Keratinocyte (primary cell): ENCODE results near the gene UNC13B. TPM values are rescaled to one million over a fixed set of nuclear protein-coding genes. Genes with fewer than 3 reads are reported as not detected.

Experiments used
- DNase-seq: peaks from one replicate; pipeline ENCODE4 v3.0.0-alpha.2; 2011; ENCODE audit warnings: low read depth, missing footprints, low spot score
- FAIRE-seq: peaks from 2 replicates; lab custom pipeline; 2011; peaks lifted over from hg19 to GRCh38; lab: Jason Lieb, UNC
- H2AFZ ChIP-seq: 2 replicates; pipeline ENCODE4 v1.6.0; 2012; ENCODE audit warnings: low read length, control low read depth, inconsistent platforms; ENCODE audit not compliant: control insufficient read depth
- H3K27ac ChIP-seq: 2 replicates; pipeline ENCODE4 v1.5.1; 2011; ENCODE audit warnings: low read length; ENCODE audit not compliant: control insufficient read depth, insufficient read depth
- H3K27me3 ChIP-seq: 3 replicates; pipeline ENCODE4 v1.6.0; 2011; ENCODE audit warnings: low read length; ENCODE audit not compliant: control insufficient read depth, insufficient read depth; ENCODE audit errors: extremely low read depth
- H3K36me3 ChIP-seq, 2 experiments: 2 replicates in 1 of 2; 3 replicates in 1 of 2; pipeline ENCODE4 v1.5.1; 2011; ENCODE audit warnings: low read length in 2 of 2, mild to moderate bottlenecking in 1 of 2; ENCODE audit not compliant: control insufficient read depth in 2 of 2, insufficient read depth in 2 of 2; ENCODE audit errors: extremely low read depth in 1 of 2
- H3K4me1 ChIP-seq: 3 replicates; pipeline ENCODE4 v1.5.1; 2011; ENCODE audit warnings: low read length; ENCODE audit not compliant: control insufficient read depth, insufficient read depth; ENCODE audit errors: extremely low read depth
- H3K4me2 ChIP-seq: 3 replicates; pipeline ENCODE4 v1.6.0; 2011; ENCODE audit warnings: low read depth, low read length; ENCODE audit not compliant: control insufficient read depth, insufficient read depth; ENCODE audit errors: extremely low read depth
- H3K4me3 ChIP-seq, 3 experiments: fragments of 200-600 bp in 1 of 3; sonication (generic) in 1 of 3; 2 replicates in 2 of 3; 3 replicates in 1 of 3; pipeline ENCODE4 v1.5.1; 2011 to 2016; ENCODE audit warnings: low read length in 3 of 3, mild to moderate bottlenecking in 3 of 3, control low read depth in 2 of 3, inconsistent platforms in 1 of 3, low read depth in 1 of 3, mixed read lengths in 1 of 3, mixed run types in 1 of 3, moderate library complexity in 1 of 3; ENCODE audit not compliant: control insufficient read depth in 2 of 3, insufficient read depth in 2 of 3; ENCODE audit errors: extremely low read depth in 1 of 3
- H3K79me2 ChIP-seq: 2 replicates; pipeline ENCODE4 v1.6.0; 2012; ENCODE audit warnings: low read length; ENCODE audit not compliant: control insufficient read depth, insufficient read depth
- H3K9ac ChIP-seq: 3 replicates; pipeline ENCODE4 v1.6.0; 2011; ENCODE audit warnings: low read length; ENCODE audit not compliant: control insufficient read depth, insufficient read depth; ENCODE audit errors: extremely low read depth
- H3K9me1 ChIP-seq: 3 replicates; pipeline ENCODE4 v1.6.0; 2011; ENCODE audit warnings: low read length; ENCODE audit not compliant: control insufficient read depth, insufficient read depth; ENCODE audit errors: extremely low read depth
- H3K9me3 ChIP-seq: 2 replicates; pipeline ENCODE4 v1.5.1; 2012; ENCODE audit warnings: low read depth, low read length; ENCODE audit not compliant: control insufficient read depth
- H4K20me1 ChIP-seq: 3 replicates; pipeline ENCODE4 v1.6.0; 2011; ENCODE audit warnings: low read length; ENCODE audit not compliant: control insufficient read depth, insufficient read depth; ENCODE audit errors: extremely low read depth
- CTCF ChIP-seq, 3 experiments: IDR thresholded peaks in 1 of 3; conservative IDR thresholded peaks in 1 of 3; optimal IDR thresholded peaks in 1 of 3; 2 replicates in 2 of 3; 3 replicates in 1 of 3; pipeline versions ENCODE3 to v1.5.1; 2011; ENCODE audit warnings: low read length in 3 of 3, mild to moderate bottlenecking in 3 of 3, moderate library complexity in 2 of 3, control low read depth in 1 of 3, inconsistent platforms in 1 of 3; ENCODE audit not compliant: insufficient read depth in 2 of 3; ENCODE audit errors: extremely low read depth in 1 of 3
- EZH2 ChIP-seq: IDR thresholded peaks from one replicate; pipeline ENCODE4 v1.6.1; 2012; ENCODE audit warnings: inconsistent platforms, mild to moderate bottlenecking, low read length, moderate library complexity
- dilution Hi-C: fragments of 300-500 bp; cut with MboI; formaldehyde crosslinking; loops from one replicate; pipeline ENCODE4 v1.7.0; 2020; ENCODE audit warnings: low sequenced_read_pairs; ENCODE audit not compliant: extremely low pct_ligation_motif_present
- polyA plus RNA-seq, 5 experiments: library from polyadenylated mRNA; depleted of rRNA in 3 of 5; stranded (reverse) in 3 of 5; stranded (forward) in 1 of 5; unstranded in 1 of 5; fragments of >200 nt; gene quantifications; 1 replicate in 1 of 5; 2 replicates in 3 of 5; 3 replicates in 1 of 5; pipeline versions ENCODE4 v1.2.1 to v1.2.3, GENCODE V29; 2011 to 2012; ENCODE audit warnings: missing spikeins in 2 of 5, low read depth in 1 of 5, low replicate concordance in 1 of 5

Gene UNC13B
- polyA plus RNA-seq, 1 donor (not counting 4 experiments of a cell fraction or from before 2014, with no cell fraction given) = 9.3 TPM

DNA sequence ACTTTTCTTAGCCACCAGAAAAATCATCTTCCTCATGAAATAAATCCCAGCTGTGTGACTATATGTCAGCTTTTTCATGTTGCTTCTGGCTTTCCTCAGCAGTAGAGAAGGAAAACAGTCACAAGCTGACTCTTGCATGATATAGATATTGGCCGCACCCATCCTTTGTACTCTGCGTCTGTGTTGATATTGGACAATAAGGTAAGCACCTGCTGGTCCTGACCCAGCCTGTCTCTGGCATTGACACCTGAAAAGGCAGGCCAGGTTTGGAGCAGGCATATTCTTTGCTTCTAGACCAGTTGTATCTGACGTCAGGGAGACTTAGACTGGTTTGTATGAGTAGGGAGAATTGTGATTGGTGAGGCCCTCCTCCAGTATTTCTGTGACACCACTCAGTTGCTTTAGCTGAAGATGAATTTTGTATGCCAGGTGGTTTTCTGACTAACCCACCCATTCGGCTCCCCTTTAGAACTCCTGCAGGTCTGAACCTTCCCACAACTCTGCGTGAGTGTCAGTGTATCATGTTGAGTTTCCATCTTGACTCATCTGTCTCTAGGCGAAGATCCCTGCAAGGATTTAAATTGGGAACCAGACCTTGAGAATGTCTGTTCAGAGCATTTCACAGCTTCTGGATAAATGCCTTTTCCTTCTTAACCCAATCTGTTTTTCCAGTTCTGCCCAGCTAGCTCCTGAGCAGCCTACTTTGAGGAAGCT, 176.9 kb downstream of the UNC13B start:
- Histone ChIP-seq H2AFZ (no peak overlapping the region), H3K9ac (no peak overlapping the region), H3K79me2 (no peaks in the 10 kb centered on the region), H4K20me1 (no peaks in the 10 kb centered on the region), H3K27me3 (no peaks in the 10 kb centered on the region), H3K36me3 (no peaks in the 10 kb centered on the region), H3K9me3 (no peaks in the 10 kb centered on the region), H3K4me2 (no peak overlapping the region), H3K9me1 (no peaks in the 10 kb centered on the region), H3K4me3 (no peak overlapping the region), H3K4me1 (peaks cover 19% of the 10 kb centered on the region), H3K27ac (no peak overlapping the region)
- dilution Hi-C loops = no loop called here
- DNase-seq (no peak), FAIRE-seq (no peak)
- no peak for TF ChIP-seq EZH2
- no peak for TF ChIP-seq CTCF (optimal IDR thresholded peaks at IDR 0.05 in 1 of 3, IDR thresholded peaks at IDR 0.05 in 1 of 3, conservative IDR thresholded peaks at IDR 0.05 in 1 of 3; ENCODE audit: extremely low read depth in 1 of 3, insufficient read depth in 2 of 3, low read length in 3 of 3)

- DNase-seq (no peak), FAIRE-seq (no peak)
- Histone ChIP-seq H3K4me2 (no peak overlapping the region), H3K9ac (no peak overlapping the region), H3K79me2 (no peaks in the 10 kb centered on the region), H3K4me3 (no peak overlapping the region), H4K20me1 (no peaks in the 10 kb centered on the region), H3K9me3 (no peaks in the 10 kb centered on the region), H3K4me1 (peaks cover 19% of the 10 kb centered on the region), H3K27me3 (no peaks in the 10 kb centered on the region), H3K36me3 (no peaks in the 10 kb centered on the region), H3K27ac (no peak overlapping the region), H2AFZ (no peak overlapping the region), H3K9me1 (no peaks in the 10 kb centered on the region)
- TF ChIP-seq CTCF (optimal IDR thresholded peaks at IDR 0.05 in 1 of 3, IDR thresholded peaks at IDR 0.05 in 1 of 3, conservative IDR thresholded peaks at IDR 0.05 in 1 of 3; ENCODE audit: extremely low read depth in 1 of 3, insufficient read depth in 2 of 3, low read length in 3 of 3) = no peak
- TF ChIP-seq EZH2 = no peak
- dilution Hi-C loops = no loop called here
These were observed 178.2 kb downstream of the UNC13B start for GRCh38 chr9:35340046-35340445.
